Uterus (tissue), 4 donors: ENCODE measurements around the gene RNF225. TPM values are rescaled to one million over a fixed set of nuclear protein-coding genes. Genes with fewer than 3 reads are reported as not detected.

ENCODE experiments used
- DNase-seq, 2 donors: peaks; one replicate each; pipeline ENCODE4 v3.0.0-alpha.2; 2019 to 2020
- H3K27ac ChIP-seq, 2 donors: fragments of 200-600 bp; sonication (generic); 1 replicate in 1 of 2; 2 replicates in 1 of 2; pipeline ENCODE4 v1.5.1; 2016 to 2018
- H3K27me3 ChIP-seq, 2 donors: fragments of 200-600 bp; sonication (generic); one replicate each; pipeline ENCODE4 v1.5.1; 2018 to 2019; ENCODE audit warnings: control low read depth in 1 of 2
- H3K36me3 ChIP-seq, 2 donors: fragments of 200-600 bp; sonication (generic); one replicate each; pipeline ENCODE4 v1.5.1; 2019; ENCODE audit warnings: control low read depth in 1 of 2
- H3K4me1 ChIP-seq, 2 donors: fragments of 200-600 bp; sonication (generic); one replicate each; pipeline ENCODE4 v1.5.1; 2018 to 2019; ENCODE audit warnings: control low read depth in 1 of 2
- H3K4me3 ChIP-seq, 2 donors: fragments of 200-600 bp; sonication (generic); 1 replicate in 1 of 2; 2 replicates in 1 of 2; pipeline ENCODE4 v1.5.1; 2018 to 2019; ENCODE audit warnings: mild to moderate bottlenecking in 1 of 2
- H3K9me3 ChIP-seq, 2 donors: fragments of 200-600 bp; sonication (generic); one replicate each; pipeline ENCODE4 v1.5.1; 2019; ENCODE audit warnings: control low read depth in 1 of 2
- CTCF ChIP-seq, 4 experiments: fragments of 200-600 bp in 2 of 4; fragments of 450-650 bp in 2 of 4; sonication (generic) in 2 of 4; IDR thresholded peaks; one replicate each; pipeline ENCODE4 v1.5.1; 2016 to 2019; ENCODE audit warnings: antibody characterized with exemption in 4 of 4, mild to moderate bottlenecking in 2 of 4, moderate library complexity in 1 of 4
- POLR2A ChIP-seq, 2 donors: fragments of 450-650 bp; IDR thresholded peaks; one replicate each; pipeline ENCODE4 v1.6.1; 2016; ENCODE audit warnings: antibody characterized with exemption in 2 of 2, mild to moderate bottlenecking in 1 of 2, moderate library complexity in 1 of 2
- intact Hi-C: fragments of 100-400 bp; cut with DNase I; formaldehyde crosslinking; loops from one replicate; pipeline ENCODE4 v1.15.1; 2023; ENCODE audit warnings: low total_unique reads
- total RNA-seq, 4 donors: library from RNA; depleted of rRNA in 3 of 4; stranded (reverse); fragments of >200 nt in 3 of 4; gene quantifications; one replicate each; pipeline versions ENCODE4 v1.1.0 to v1.2.4, GENCODE V29; 2014 to 2023
- donor health status: DM: yes; HTN: yes; CAD: no.

Gene RNF225
- total RNA-seq, 4 donors from 2014 or later, result not detected

GRCh38 chr19:58386576-58387337 is 8.7 kb upstream of the RNF225 start, which contains the start of gene RPS5:
Gene RPS5, plus strand, starts transcription at chr19:58387269. Its CDS starts 869 bp downstream, at chr19:58388138.
- intact Hi-C loops, result no loop called here
- Histone ChIP-seq H3K4me1 (peaks cover 5 to 21% of the 10 kb centered on the region in 2 donors), H3K4me3 (peak within 1 kb of the TSS; percentile 61 to 88), H3K27me3 (no peaks in the 10 kb centered on the region), H3K36me3 (no peaks in the 10 kb centered on the region), H3K27ac (peak within 1 kb of the TSS; percentile 92 to 97), H3K9me3 (no peaks in the 10 kb centered on the region)
- TF ChIP-seq CTCF (IDR thresholded peaks at IDR 0.05) (no peak), POLR2A (IDR thresholded peaks at IDR 0.05) (peak; percentile 58 to 77)
- DNase-seq, result peak; percentile 95 to 97

GRCh38 chr19:58387338-58388174 is 7.9 kb upstream of the RNF225 start:
- TF ChIP-seq CTCF (IDR thresholded peaks at IDR 0.05), result no peak
- intact Hi-C loops, result no loop called here

GRCh38 chr19:58388175-58388526 is 7.3 kb upstream of the RNF225 start:
- Histone ChIP-seq H3K36me3 (no peaks in the 10 kb centered on the region), H3K27me3 (no peaks in the 10 kb centered on the region), H3K9me3 (no peaks in the 10 kb centered on the region), H3K4me1 (peaks cover 5 to 21% of the 10 kb centered on the region in 2 donors), H3K4me3 (peak overlapping the region in 1 of 2 donors; percentile 88), H3K27ac (no peak overlapping the region)
- TF ChIP-seq POLR2A (IDR thresholded peaks at IDR 0.05) (no peak), CTCF (IDR thresholded peaks at IDR 0.05) (no peak)
- intact Hi-C loops, result no loop called here
- DNase-seq, result no peak

More at GRCh38 chr19:58387338-58388174, 7.9 kb upstream of the RNF225 start:
- Histone ChIP-seq H3K27ac (peak overlapping the region; percentile 92 to 97), H3K4me3 (peak overlapping the region; percentile 61 to 88), H3K9me3 (no peaks in the 10 kb centered on the region), H3K4me1 (peaks cover 5 to 21% of the 10 kb centered on the region in 2 donors), H3K36me3 (no peaks in the 10 kb centered on the region), H3K27me3 (no peaks in the 10 kb centered on the region)
- no peak for DNase-seq

GRCh38 chr19:58392945-58393724 is 2.3 kb upstream of the RNF225 start:
- TF ChIP-seq POLR2A (IDR thresholded peaks at IDR 0.05) (no peak), CTCF (IDR thresholded peaks at IDR 0.05) (no peak)
- Histone ChIP-seq H3K27me3 (peaks cover 0 to 5% of the 10 kb centered on the region in 2 donors), H3K4me3 (no peak overlapping the region), H3K4me1 (peaks cover 2 to 8% of the 10 kb centered on the region in 2 donors), H3K27ac (no peak overlapping the region), H3K36me3 (no peaks in the 10 kb centered on the region), H3K9me3 (no peaks in the 10 kb centered on the region)
- DNase-seq, result no peak
- intact Hi-C loops, result no loop called here
